Astrocyte (in vitro differentiated cells and primary cell): ENCODE data around the gene NKAIN2. TPM values are rescaled to one million over a fixed set of nuclear protein-coding genes. Genes with fewer than 3 reads are reported as not detected.

ENCODE experiments used
- DNase-seq: peaks from one replicate; pipeline ENCODE4 v3.0.0-alpha.2; 2010; ENCODE audit warnings: low read depth
- FAIRE-seq: peaks from 2 replicates; lab custom pipeline; 2011; peaks lifted over from hg19 to GRCh38; lab: Jason Lieb, UNC
- H2AFZ ChIP-seq: 2 replicates; pipeline ENCODE4 v1.6.0; 2012; ENCODE audit warnings: low read depth, low read length, inconsistent platforms
- H3K27ac ChIP-seq: 2 replicates; pipeline ENCODE4 v1.5.1; 2011; ENCODE audit warnings: low read depth, low read length, inconsistent platforms
- H3K27me3 ChIP-seq: 2 replicates; pipeline ENCODE4 v1.6.0; 2011; ENCODE audit warnings: low read length, inconsistent platforms; ENCODE audit not compliant: insufficient read depth
- H3K36me3 ChIP-seq: 2 replicates; pipeline ENCODE4 v1.5.1; 2011; ENCODE audit warnings: low read length, inconsistent platforms; ENCODE audit not compliant: insufficient read depth
- H3K4me1 ChIP-seq: 2 replicates; pipeline ENCODE4 v1.5.1; 2011; ENCODE audit warnings: low read length, inconsistent platforms; ENCODE audit not compliant: insufficient read depth
- H3K4me2 ChIP-seq: 2 replicates; pipeline ENCODE4 v1.6.0; 2012; ENCODE audit warnings: low read length, inconsistent platforms
- H3K4me3 ChIP-seq: 2 replicates; pipeline ENCODE4 v1.5.1; 2011; ENCODE audit warnings: low read depth, mild to moderate bottlenecking, low read length, inconsistent platforms; ENCODE audit not compliant: insufficient read depth
- H3K79me2 ChIP-seq: 2 replicates; pipeline ENCODE4 v1.6.0; 2012; ENCODE audit warnings: mild to moderate bottlenecking, low read length, inconsistent platforms; ENCODE audit not compliant: insufficient read depth
- H3K9ac ChIP-seq: 2 replicates; pipeline ENCODE4 v1.6.0; 2012; ENCODE audit warnings: mild to moderate bottlenecking, low read length, inconsistent platforms
- H3K9me3 ChIP-seq: 2 replicates; pipeline ENCODE4 v1.5.1; 2012; ENCODE audit warnings: low read depth, mild to moderate bottlenecking, low read length, inconsistent platforms; ENCODE audit not compliant: insufficient read depth
- H4K20me1 ChIP-seq: 2 replicates; pipeline ENCODE4 v1.6.0; 2012; ENCODE audit warnings: low read length, inconsistent platforms; ENCODE audit not compliant: insufficient read depth
- H3K27ac Mint-ChIP-seq: one replicate; pipeline ENCODE4 v1.8.0; 2021; ENCODE audit warnings: mild to moderate bottlenecking, mixed read lengths; ENCODE audit not compliant: unreplicated experiment
- H3K27me3 Mint-ChIP-seq: one replicate; pipeline ENCODE4 v1.8.0; 2021; ENCODE audit warnings: low read depth, mixed read lengths; ENCODE audit not compliant: unreplicated experiment
- H3K36me3 Mint-ChIP-seq: one replicate; pipeline ENCODE4 v1.8.0; 2021; ENCODE audit warnings: low read depth, mixed read lengths; ENCODE audit not compliant: unreplicated experiment
- H3K4me1 Mint-ChIP-seq: one replicate; pipeline ENCODE4 v1.8.0; 2021; ENCODE audit warnings: low read depth, mixed read lengths; ENCODE audit not compliant: unreplicated experiment
- H3K4me3 Mint-ChIP-seq: one replicate; pipeline ENCODE4 v1.8.0; 2021; ENCODE audit warnings: mild to moderate bottlenecking, moderate library complexity, mixed read lengths; ENCODE audit not compliant: unreplicated experiment
- H3K9me3 Mint-ChIP-seq: one replicate; pipeline ENCODE4 v1.8.0; 2021; ENCODE audit warnings: mild to moderate bottlenecking, mixed read lengths; ENCODE audit not compliant: unreplicated experiment
- CTCF ChIP-seq: IDR thresholded peaks from 2 replicates; pipeline ENCODE4 v1.5.1; 2011; ENCODE audit warnings: low read depth, mild to moderate bottlenecking, inconsistent platforms, low read length, moderate library complexity; ENCODE audit not compliant: insufficient read depth
- EZH2 ChIP-seq: IDR thresholded peaks from 2 replicates; pipeline ENCODE4 v1.6.1; 2012; ENCODE audit warnings: mild to moderate bottlenecking, low read length, inconsistent platforms; ENCODE audit not compliant: insufficient read depth
- total RNA-seq: library from RNA; stranded (reverse); gene quantifications from 2 replicates; pipeline ENCODE4 v1.2.1, GENCODE V29; 2021

Gene NKAIN2
- total RNA-seq, 1 donor from 2014 or later, result 0.07 TPM

GRCh38 chr6:124512431-124512830 lies 708.8 kb downstream of the NKAIN2 start:
- H3K4me1 Mint-ChIP-seq, result no peaks in the 10 kb centered on the region
- H3K27me3 Mint-ChIP-seq, result no peaks in the 10 kb centered on the region
- no peak overlapping the region for H3K4me3 Mint-ChIP-seq
- DNase-seq (no peak), FAIRE-seq (no peak)
- Histone ChIP-seq H3K27ac (no peak overlapping the region), H3K4me1 (no peaks in the 10 kb centered on the region), H3K79me2 (no peaks in the 10 kb centered on the region), H3K9ac (no peak overlapping the region), H4K20me1 (no peaks in the 10 kb centered on the region), H2AFZ (no peak overlapping the region), H3K4me2 (no peak overlapping the region), H3K27me3 (no peaks in the 10 kb centered on the region), H3K4me3 (no peak overlapping the region), H3K36me3 (no peaks in the 10 kb centered on the region), H3K9me3 (no peaks in the 10 kb centered on the region)
- no peak overlapping the region for H3K27ac Mint-ChIP-seq
- TF ChIP-seq EZH2, result no peak
- no peak for TF ChIP-seq CTCF
- no peaks in the 10 kb centered on the region for H3K9me3 Mint-ChIP-seq
- no peaks in the 10 kb centered on the region for H3K36me3 Mint-ChIP-seq

GRCh38 chr6:124517339-124517738 lies 713.7 kb downstream of the NKAIN2 start:
- Histone ChIP-seq H3K4me1 (no peaks in the 10 kb centered on the region), H3K4me3 (no peak overlapping the region), H3K79me2 (no peaks in the 10 kb centered on the region), H3K4me2 (no peak overlapping the region), H4K20me1 (no peaks in the 10 kb centered on the region), H3K36me3 (no peaks in the 10 kb centered on the region), H3K27ac (no peak overlapping the region), H3K9ac (no peak overlapping the region), H2AFZ (no peak overlapping the region), H3K9me3 (no peaks in the 10 kb centered on the region), H3K27me3 (no peaks in the 10 kb centered on the region)
- no peak for FAIRE-seq
- Mint-ChIP-seq H3K4me3 (no peak overlapping the region), H3K27me3 (no peaks in the 10 kb centered on the region), H3K36me3 (no peaks in the 10 kb centered on the region), H3K27ac (no peak overlapping the region), H3K9me3 (no peaks in the 10 kb centered on the region), H3K4me1 (no peaks in the 10 kb centered on the region)
- DNase-seq, result no peak
- TF ChIP-seq CTCF (no peak), EZH2 (no peak)

GRCh38 chr6:124520514-124520913 lies 716.8 kb downstream of the NKAIN2 start:
- Histone ChIP-seq H4K20me1 (no peaks in the 10 kb centered on the region), H3K9ac (no peak overlapping the region), H2AFZ (no peak overlapping the region), H3K27ac (no peak overlapping the region), H3K36me3 (no peaks in the 10 kb centered on the region), H3K27me3 (no peaks in the 10 kb centered on the region), H3K79me2 (no peaks in the 10 kb centered on the region), H3K4me1 (no peaks in the 10 kb centered on the region), H3K4me3 (no peak overlapping the region), H3K9me3 (no peaks in the 10 kb centered on the region), H3K4me2 (no peak overlapping the region)
- Mint-ChIP-seq H3K4me3 (no peak overlapping the region), H3K9me3 (no peaks in the 10 kb centered on the region), H3K36me3 (no peaks in the 10 kb centered on the region), H3K4me1 (no peaks in the 10 kb centered on the region), H3K27me3 (no peaks in the 10 kb centered on the region), H3K27ac (no peak overlapping the region)
- DNase-seq (no peak), FAIRE-seq (no peak)
- no peak for TF ChIP-seq EZH2
